B cell (primary cell): ENCODE measurements around the gene UMAD1.

Source experiments
- EZH2 ChIP-seq: IDR thresholded peaks from 2 replicates; pipeline ENCODE4 v1.6.1; 2012; ENCODE audit warnings: borderline replicate concordance, low read depth, mild to moderate bottlenecking, moderate library complexity, low read length; ENCODE audit not compliant: insufficient read depth, poor library complexity, severe bottlenecking
- TF ChIP-seq, protein P1 (sequence below): fragments of 200-600 bp; IDR thresholded peaks from one replicate; pipeline ENCODE4 v1.8.0; 2022; ENCODE audit warnings: antibody characterized with exemption, mild to moderate bottlenecking

DNA sequence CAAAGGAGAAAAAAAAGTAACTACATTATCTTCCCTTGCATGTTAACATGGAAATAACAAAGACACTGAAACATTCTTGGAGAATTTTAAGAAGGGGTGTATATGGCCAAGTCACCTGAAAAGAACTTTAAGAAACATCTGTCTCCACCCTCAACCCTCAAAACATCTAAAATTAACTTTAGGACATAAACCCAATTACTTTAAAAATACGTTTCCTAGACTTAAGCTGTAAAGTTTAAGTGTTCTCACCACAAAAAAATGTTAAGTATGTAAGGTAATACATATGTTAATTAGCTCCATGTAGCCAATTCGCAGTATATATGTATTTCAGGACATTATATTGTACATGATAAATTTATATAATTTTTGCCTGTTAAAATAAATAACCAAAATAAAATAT is 257.0 kb downstream of the UMAD1 start:
- TF ChIP-seq, protein P1, sequence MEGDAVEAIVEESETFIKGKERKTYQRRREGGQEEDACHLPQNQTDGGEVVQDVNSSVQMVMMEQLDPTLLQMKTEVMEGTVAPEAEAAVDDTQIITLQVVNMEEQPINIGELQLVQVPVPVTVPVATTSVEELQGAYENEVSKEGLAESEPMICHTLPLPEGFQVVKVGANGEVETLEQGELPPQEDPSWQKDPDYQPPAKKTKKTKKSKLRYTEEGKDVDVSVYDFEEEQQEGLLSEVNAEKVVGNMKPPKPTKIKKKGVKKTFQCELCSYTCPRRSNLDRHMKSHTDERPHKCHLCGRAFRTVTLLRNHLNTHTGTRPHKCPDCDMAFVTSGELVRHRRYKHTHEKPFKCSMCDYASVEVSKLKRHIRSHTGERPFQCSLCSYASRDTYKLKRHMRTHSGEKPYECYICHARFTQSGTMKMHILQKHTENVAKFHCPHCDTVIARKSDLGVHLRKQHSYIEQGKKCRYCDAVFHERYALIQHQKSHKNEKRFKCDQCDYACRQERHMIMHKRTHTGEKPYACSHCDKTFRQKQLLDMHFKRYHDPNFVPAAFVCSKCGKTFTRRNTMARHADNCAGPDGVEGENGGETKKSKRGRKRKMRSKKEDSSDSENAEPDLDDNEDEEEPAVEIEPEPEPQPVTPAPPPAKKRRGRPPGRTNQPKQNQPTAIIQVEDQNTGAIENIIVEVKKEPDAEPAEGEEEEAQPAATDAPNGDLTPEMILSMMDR, result no peak
- no peak for TF ChIP-seq EZH2
